D721Med (cell line): ENCODE measurements around the gene MOCS2.

Experiments used
- DNase-seq: peaks from one replicate; pipeline ENCODE4 v3.0.0; 2011; ENCODE audit warnings: low spot score; ENCODE audit not compliant: insufficient read length
- FAIRE-seq: peaks from 2 replicates; lab custom pipeline; 2011; peaks lifted over from hg19 to GRCh38; lab: Jason Lieb, UNC
- CTCF ChIP-seq: IDR thresholded peaks from 2 replicates; pipeline ENCODE4 v1.5.1; 2012; ENCODE audit warnings: mild to moderate bottlenecking, control low read depth; ENCODE audit not compliant: insufficient read depth; ENCODE audit errors: missing control alignments

MOCS2 gene

GRCh38 chr5:53084546-53085255 is 24.9 kb downstream of the MOCS2 start:
- FAIRE-seq = no peak
- DNase-seq = no peak
- TF ChIP-seq CTCF = no peak

- no peak for DNase-seq
- TF ChIP-seq CTCF = no peak
- no peak for FAIRE-seq
Observed at GRCh38 chr5:53083927-53084326, 25.6 kb downstream of the MOCS2 start.

- TF ChIP-seq CTCF = no peak
- FAIRE-seq (no peak), DNase-seq (no peak)
Observed at GRCh38 chr5:53080271-53080670, 29.3 kb downstream of the MOCS2 start.

GRCh38 chr5:53076014-53076583 is 33.5 kb downstream of the MOCS2 start:
- no peak for FAIRE-seq

GRCh38 chr5:53073348-53073747 is 36.2 kb downstream of the MOCS2 start:
- no peak for FAIRE-seq
- TF ChIP-seq CTCF = no peak
- no peak for DNase-seq

More at GRCh38 chr5:53076014-53076583, 33.5 kb downstream of the MOCS2 start:
- no peak for DNase-seq
- TF ChIP-seq CTCF = no peak

- TF ChIP-seq CTCF = no peak
- FAIRE-seq = no peak
- DNase-seq = no peak
Observed at GRCh38 chr5:53071738-53072137, 37.8 kb downstream of the MOCS2 start.

GRCh38 chr5:53071298-53071697 is 38.3 kb downstream of the MOCS2 start:
- no peak for DNase-seq
- no peak for FAIRE-seq
- no peak for TF ChIP-seq CTCF
